Activated B cell treated with CpG ODN at 0.5 μM for 24 hours (primary cell): Measurements from ENCODE around the gene FER1L5. TPM values are rescaled to one million over a fixed set of nuclear protein-coding genes. Genes with fewer than 3 reads are reported as not detected.
"Not testable (repeated sequence)": the region's sequence is repeated elsewhere in the genome, so short reads cannot be mapped to it uniquely, and the experiment has no call there.

Experiments
- ATAC-seq: fragments of 200-7000 bp; cut with Tn5 transposase; one replicate; pipeline ENCODE4 v1.10.0; 2021; ENCODE audit warnings: low read depth, mild to moderate bottlenecking, moderate library complexity
- CTCF ChIA-PET: fragments of 350-600 bp; sonication (Branson Sonifier 250); formaldehyde crosslinking; loops from one replicate; lab custom pipeline; 2021; ENCODE audit warnings: antibody characterized with exemption; lab: Charles Lee
- POLR2A ChIA-PET: fragments of 350-600 bp; sonication (Branson Sonifier 250); formaldehyde crosslinking; loops from one replicate; lab custom pipeline; 2021; ENCODE audit warnings: antibody characterized with exemption; lab: Charles Lee
- DNase-seq: peaks from one replicate; pipeline ENCODE4 v3.0.0; 2022
- H3K27ac Mint-ChIP-seq: one replicate; pipeline ENCODE4 v1.8.0; 2020; ENCODE audit warnings: mixed read lengths
- H3K27me3 Mint-ChIP-seq: one replicate; pipeline ENCODE4 v1.8.0; 2021; ENCODE audit warnings: mixed read lengths
- H3K36me3 Mint-ChIP-seq: one replicate; pipeline ENCODE4 v1.8.0; 2021; ENCODE audit warnings: low read depth, mixed read lengths
- H3K4me1 Mint-ChIP-seq: one replicate; pipeline ENCODE4 v1.8.0; 2021; ENCODE audit warnings: mixed read lengths
- H3K4me3 Mint-ChIP-seq: one replicate; pipeline ENCODE4 v1.8.0; 2020; ENCODE audit warnings: mild to moderate bottlenecking, mixed read lengths
- H3K9me3 Mint-ChIP-seq: one replicate; pipeline ENCODE4 v1.8.0; 2020; ENCODE audit warnings: mixed read lengths
- intact Hi-C: fragments of 100-400 bp; cut with micrococcal nuclease; formaldehyde crosslinking; loops from one replicate; pipeline ENCODE4 v1.15.1; 2024
- total RNA-seq: library from RNA; stranded (reverse); gene quantifications from 2 replicates; pipeline ENCODE4 v1.2.3, GENCODE V29; 2022
- TF ChIP-seq, protein P1 (sequence below): fragments of 200-600 bp; IDR thresholded peaks from one replicate; pipeline ENCODE4 v1.8.0; 2022; ENCODE audit warnings: antibody characterized with exemption, mild to moderate bottlenecking

Gene FER1L5
- total RNA-seq, 1 donor from 2014 or later, result not detected

DNA sequence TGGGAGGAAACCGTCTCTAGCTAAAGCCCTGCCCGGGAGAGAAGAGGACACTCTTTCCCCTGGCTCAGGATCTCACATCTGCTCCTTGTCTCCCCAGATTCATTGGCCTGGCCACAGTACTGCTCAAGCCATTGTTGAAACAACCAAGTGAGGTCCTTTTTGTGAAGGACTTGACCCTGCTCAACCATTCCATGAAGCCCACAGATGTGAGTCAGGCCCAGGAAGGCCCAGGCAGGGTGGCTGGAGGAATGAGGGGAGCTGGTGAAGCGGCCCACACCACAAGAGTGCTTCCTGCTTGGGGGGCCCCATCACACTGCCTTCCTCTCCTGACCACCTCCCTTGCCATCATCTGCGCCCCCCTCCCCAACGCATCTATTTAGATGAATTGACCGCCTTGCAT is 5.1 kb downstream of the FER1L5 start:
- intact Hi-C loops, result no loop called here
- ATAC-seq, result no peak
- DNase-seq, result no peak
- Mint-ChIP-seq H3K27ac (no peak overlapping the region), H3K9me3 (no peaks in the 10 kb centered on the region), H3K36me3 (no peaks in the 10 kb centered on the region), H3K4me3 (no peak overlapping the region), H3K27me3 (no peaks in the 10 kb centered on the region), H3K4me1 (no peaks in the 10 kb centered on the region)
- ChIA-PET POLR2A (no interaction called here), CTCF (no interaction called here)
- TF ChIP-seq, protein P1, sequence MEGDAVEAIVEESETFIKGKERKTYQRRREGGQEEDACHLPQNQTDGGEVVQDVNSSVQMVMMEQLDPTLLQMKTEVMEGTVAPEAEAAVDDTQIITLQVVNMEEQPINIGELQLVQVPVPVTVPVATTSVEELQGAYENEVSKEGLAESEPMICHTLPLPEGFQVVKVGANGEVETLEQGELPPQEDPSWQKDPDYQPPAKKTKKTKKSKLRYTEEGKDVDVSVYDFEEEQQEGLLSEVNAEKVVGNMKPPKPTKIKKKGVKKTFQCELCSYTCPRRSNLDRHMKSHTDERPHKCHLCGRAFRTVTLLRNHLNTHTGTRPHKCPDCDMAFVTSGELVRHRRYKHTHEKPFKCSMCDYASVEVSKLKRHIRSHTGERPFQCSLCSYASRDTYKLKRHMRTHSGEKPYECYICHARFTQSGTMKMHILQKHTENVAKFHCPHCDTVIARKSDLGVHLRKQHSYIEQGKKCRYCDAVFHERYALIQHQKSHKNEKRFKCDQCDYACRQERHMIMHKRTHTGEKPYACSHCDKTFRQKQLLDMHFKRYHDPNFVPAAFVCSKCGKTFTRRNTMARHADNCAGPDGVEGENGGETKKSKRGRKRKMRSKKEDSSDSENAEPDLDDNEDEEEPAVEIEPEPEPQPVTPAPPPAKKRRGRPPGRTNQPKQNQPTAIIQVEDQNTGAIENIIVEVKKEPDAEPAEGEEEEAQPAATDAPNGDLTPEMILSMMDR, result no peak

DNA sequence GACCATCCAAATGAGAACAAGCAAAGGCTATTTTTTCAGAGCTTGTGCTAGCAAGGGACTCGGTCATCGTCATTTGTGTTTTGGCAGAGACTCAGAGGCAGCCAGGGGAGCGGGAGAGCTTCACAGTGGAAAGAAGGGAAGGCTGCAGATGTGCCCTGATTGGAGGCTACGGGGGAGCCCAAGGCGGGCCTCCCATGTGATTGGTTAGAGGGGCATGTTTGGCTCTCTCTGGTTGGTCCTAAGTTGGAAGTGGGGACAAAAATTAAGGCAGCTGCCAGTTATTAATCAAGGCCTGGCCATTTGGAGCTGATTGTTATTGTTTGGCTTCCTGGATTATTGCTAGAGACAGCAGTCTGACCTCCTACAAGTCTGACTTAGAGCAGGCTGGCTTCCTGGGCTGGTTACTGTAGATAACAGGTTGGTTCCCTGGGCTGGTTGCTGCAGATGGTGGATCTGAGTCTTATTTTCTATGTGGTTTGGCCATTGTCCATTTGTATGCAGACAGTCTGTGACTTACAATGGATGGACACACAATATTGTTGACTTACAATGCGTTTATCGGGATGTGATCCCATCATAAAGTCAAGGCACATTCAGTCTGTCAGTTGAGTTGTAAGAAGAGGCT is 5.9 kb downstream of the FER1L5 start:
- H3K4me3 Mint-ChIP-seq, result no peak overlapping the region
- ChIA-PET POLR2A (no interaction called here), CTCF (no interaction called here)
- no peaks in the 10 kb centered on the region for H3K4me1 Mint-ChIP-seq
- no peaks in the 10 kb centered on the region for H3K9me3 Mint-ChIP-seq
- H3K27me3 Mint-ChIP-seq, result no peaks in the 10 kb centered on the region
- DNase-seq (no peak), ATAC-seq (no peak)
- H3K36me3 Mint-ChIP-seq, result no peaks in the 10 kb centered on the region
- no peak overlapping the region for H3K27ac Mint-ChIP-seq
- intact Hi-C loops, result no loop called here
- TF ChIP-seq, protein P1, result no peak

DNA sequence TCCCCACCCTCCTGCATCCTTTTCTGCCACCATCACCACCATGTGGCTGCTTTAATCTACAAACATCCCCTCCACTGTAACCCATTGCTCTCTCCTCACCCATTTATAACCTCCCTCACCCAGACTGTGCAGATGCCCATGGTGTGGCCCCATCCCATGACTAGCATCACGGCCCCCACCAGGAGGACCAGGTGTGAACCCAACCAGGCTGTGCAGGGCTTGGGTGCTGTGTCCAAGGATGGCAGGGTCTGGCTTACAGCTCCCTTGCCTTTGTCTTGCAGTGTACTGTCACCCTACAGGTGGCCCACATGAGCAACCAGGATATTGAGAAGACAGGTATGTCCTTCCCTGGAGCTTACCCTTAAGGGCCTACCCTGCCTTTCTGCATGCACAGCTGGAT is 6.8 kb downstream of the FER1L5 start:
- intact Hi-C loops, result no loop called here
- no peaks in the 10 kb centered on the region for H3K36me3 Mint-ChIP-seq
- no peaks in the 10 kb centered on the region for H3K27me3 Mint-ChIP-seq
- ChIA-PET CTCF (no interaction called here), POLR2A (no interaction called here)
- TF ChIP-seq, protein P1, result no peak
- no peak overlapping the region for H3K27ac Mint-ChIP-seq
- H3K9me3 Mint-ChIP-seq, result no peaks in the 10 kb centered on the region
- DNase-seq (no peak), ATAC-seq (no peak)
- no peaks in the 10 kb centered on the region for H3K4me1 Mint-ChIP-seq
- no peak overlapping the region for H3K4me3 Mint-ChIP-seq

DNA sequence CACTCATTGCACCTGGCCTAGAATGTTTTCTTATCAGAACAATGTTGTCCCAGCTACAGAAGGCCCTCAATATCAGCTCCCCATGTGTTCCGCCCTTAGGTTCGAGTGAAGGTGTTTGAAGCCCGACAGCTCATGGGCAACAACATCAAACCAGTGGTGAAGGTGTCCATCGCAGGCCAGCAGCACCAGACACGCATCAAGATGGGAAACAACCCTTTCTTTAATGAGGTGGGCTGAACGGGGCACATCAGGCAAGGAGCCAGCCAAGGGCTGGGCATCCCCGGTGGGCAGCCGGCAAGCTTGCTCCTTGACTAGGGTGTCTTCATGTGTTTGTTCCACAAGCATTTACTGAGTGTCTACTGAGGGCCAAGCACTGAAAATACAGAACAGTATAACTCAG is 9.2 kb downstream of the FER1L5 start:
- DNase-seq (no peak), ATAC-seq (no peak)
- intact Hi-C loops, result no loop called here
- TF ChIP-seq, protein P1, result no peak
- Mint-ChIP-seq H3K4me1 (peaks cover 6% of the 10 kb centered on the region), H3K9me3 (no peaks in the 10 kb centered on the region), H3K27ac (no peak overlapping the region), H3K4me3 (no peak overlapping the region), H3K27me3 (no peaks in the 10 kb centered on the region), H3K36me3 (no peaks in the 10 kb centered on the region)
- ChIA-PET POLR2A (no interaction called here), CTCF (no interaction called here)

DNA sequence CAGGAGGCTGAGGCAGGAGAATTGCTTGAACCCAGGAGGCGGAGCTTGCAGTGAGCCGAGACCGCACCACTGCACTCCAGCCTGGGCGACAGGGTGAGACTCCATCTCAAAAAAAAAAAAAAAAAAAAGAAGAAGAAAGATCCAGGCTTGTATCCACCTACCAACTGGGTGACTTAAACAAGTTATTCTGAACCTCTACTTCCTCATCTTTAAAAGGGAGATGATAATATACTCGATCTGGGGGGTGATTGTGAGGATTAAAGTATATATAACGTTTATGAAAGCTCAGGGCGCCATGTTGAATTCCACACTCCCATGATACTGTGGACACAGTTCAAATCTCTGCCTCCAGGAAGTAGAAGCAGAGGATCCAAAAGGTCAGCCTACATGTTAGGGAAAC is 12.2 kb downstream of the FER1L5 start:
- DNase-seq, H3K4me1 Mint-ChIP-seq, H3K9me3 Mint-ChIP-seq, H3K27ac Mint-ChIP-seq, H3K27me3 Mint-ChIP-seq, H3K4me3 Mint-ChIP-seq, H3K36me3 Mint-ChIP-seq, ATAC-seq, CTCF ChIA-PET, intact Hi-C loops, POLR2A ChIA-PET: not testable (repeated sequence)

DNA sequence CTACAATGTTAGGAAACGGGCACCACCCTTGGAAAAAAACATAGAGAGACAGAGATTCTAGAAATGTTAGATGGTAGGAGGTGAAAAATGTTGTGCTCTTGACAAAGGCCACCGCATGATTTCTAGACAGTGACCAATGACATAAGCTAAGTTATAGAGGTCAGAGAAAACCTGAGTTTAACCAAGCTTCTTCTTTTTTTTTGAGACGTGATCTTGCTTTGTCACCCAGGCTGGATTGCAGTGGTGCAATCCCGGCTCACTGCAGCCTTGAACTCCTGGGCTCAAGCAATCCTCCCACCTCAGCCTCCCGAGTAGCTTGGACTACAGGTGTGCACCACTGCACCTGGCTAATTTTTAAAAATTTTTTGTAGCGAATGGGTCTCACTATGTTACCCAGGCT is 13.0 kb downstream of the FER1L5 start:
- H3K4me3 Mint-ChIP-seq, result no peak overlapping the region
- intact Hi-C loops, result no loop called here
- no peaks in the 10 kb centered on the region for H3K27me3 Mint-ChIP-seq
- TF ChIP-seq, protein P1, result no peak
- H3K9me3 Mint-ChIP-seq, result no peaks in the 10 kb centered on the region
- peaks cover 8% of the 10 kb centered on the region for H3K4me1 Mint-ChIP-seq
- no peaks in the 10 kb centered on the region for H3K36me3 Mint-ChIP-seq
- ChIA-PET CTCF (no interaction called here), POLR2A (no interaction called here)
- ATAC-seq (no peak), DNase-seq (no peak)
- H3K27ac Mint-ChIP-seq, result no peak overlapping the region
